K562 (cell line): ENCODE measurements around the gene PACS1. TPM values are rescaled to one million over a fixed set of nuclear protein-coding genes. Genes with fewer than 3 reads are reported as not detected.

Source experiments
- ATAC-seq: fragments of 200-7000 bp; cut with Tn5 transposase; 3 replicates; pipeline ENCODE4 v1.9.1; 2020; ENCODE audit warnings: moderate library complexity
- BruUV-seq: library from RNA; stranded (reverse); fragments of 400-500 nt; replicated peaks from 2 replicates; lab custom pipeline; 2021; lab: Mats Ljungman, UMichigan
- CTCF ChIA-PET: fragments of 300-600 bp; formaldehyde crosslinking; extraction: SDS; loops from one replicate; lab custom pipeline; 2021; ENCODE audit warnings: low intra/inter-chr PET ratio; lab: Yijun Ruan, JAX
- POLR2A ChIA-PET: fragments of 300-600, 350-650 bp; sonication (Branson Sonifier 250); formaldehyde crosslinking; extraction: SDS; loops from one replicate; lab custom pipeline; 2021; ENCODE audit warnings: antibody characterized with exemption, inconsistent platforms; lab: Yijun Ruan, JAX
- DNase-seq, 4 experiments: peaks; one replicate each; pipeline versions ENCODE4 v3.0.0 to v3.0.0-alpha.2; 2011 to 2018; ENCODE audit warnings: low spot score in 3 of 4, mixed read lengths in 3 of 4; ENCODE audit errors: extremely low read depth in 1 of 4
- FAIRE-seq: peaks from 2 replicates; lab custom pipeline; 2011; peaks lifted over from hg19 to GRCh38; lab: Jason Lieb, UNC
- H2AFZ ChIP-seq: 2 replicates; pipeline ENCODE4 v1.6.0; 2011; ENCODE audit warnings: low read depth, low read length, control low read depth, inconsistent platforms
- H3K27ac ChIP-seq: fragments of 200-600 bp; 3 replicates; pipeline ENCODE4 v1.8.0; 2011; ENCODE audit warnings: low read depth, mild to moderate bottlenecking, control low read depth, inconsistent platforms, low read length, moderate library complexity, mixed read lengths; ENCODE audit errors: extremely low read depth
- H3K27me3 ChIP-seq, 2 experiments: fragments of 300-600 bp in 1 of 2; 2 replicates in 1 of 2; 3 replicates in 1 of 2; pipeline versions ENCODE4 v1.6.0 to v1.8.0; 2011; ENCODE audit warnings: inconsistent platforms in 2 of 2, low read length in 2 of 2, mild to moderate bottlenecking in 1 of 2, mixed read lengths in 1 of 2, moderate library complexity in 1 of 2; ENCODE audit not compliant: control insufficient read depth in 2 of 2, insufficient read depth in 2 of 2
- H3K36me3 ChIP-seq: fragments of 300-600 bp; 3 replicates; pipeline ENCODE4 v1.8.0; 2011; ENCODE audit warnings: mild to moderate bottlenecking, low read length, inconsistent platforms; ENCODE audit not compliant: control insufficient read depth, insufficient read depth
- H3K4me1 ChIP-seq, 2 experiments: fragments of 200-600 bp in 1 of 2; replicated peaks in 1 of 2; 2 replicates in 1 of 2; 3 replicates in 1 of 2; pipeline versions ENCODE4 v1.5.1 to v1.8.0; 2011; ENCODE audit warnings: inconsistent platforms in 2 of 2, low read length in 2 of 2, mild to moderate bottlenecking in 1 of 2, mixed read lengths in 1 of 2, moderate library complexity in 1 of 2; ENCODE audit not compliant: control insufficient read depth in 2 of 2, insufficient read depth in 2 of 2
- H3K4me2 ChIP-seq: 2 replicates; pipeline ENCODE4 v1.6.1; 2011; ENCODE audit warnings: low read length, control low read depth, inconsistent platforms, mixed read lengths; ENCODE audit not compliant: insufficient read depth
- H3K4me3 ChIP-seq: fragments of 200-600 bp; sonication (generic), shearing (Covaris generic); 2 replicates; pipeline ENCODE4 v1.5.1; 2016; ENCODE audit warnings: control low read depth, inconsistent platforms
- H3K79me2 ChIP-seq: fragments of 200-600 bp; 3 replicates; pipeline ENCODE4 v1.8.0; 2011; ENCODE audit warnings: low read length, inconsistent platforms; ENCODE audit not compliant: control insufficient read depth, insufficient read depth
- H3K9ac ChIP-seq, 2 experiments: 2 replicates each; pipeline versions ENCODE4 v1.6.0 to v1.6.1; 2011; ENCODE audit warnings: low read depth in 2 of 2, low read length in 2 of 2, control low read depth in 1 of 2, inconsistent platforms in 1 of 2, mild to moderate bottlenecking in 1 of 2, mixed read lengths in 1 of 2; ENCODE audit not compliant: insufficient read depth in 1 of 2
- H3K9me1 ChIP-seq: one replicate; pipeline ENCODE4 v1.6.0; 2011; ENCODE audit warnings: inconsistent platforms, mild to moderate bottlenecking, low read length, moderate library complexity; ENCODE audit not compliant: control insufficient read depth, insufficient read depth
- H3K9me3 ChIP-seq: replicated peaks from 2 replicates; pipeline ENCODE4 v1.5.1; 2011; ENCODE audit warnings: low read depth, low read length, inconsistent platforms; ENCODE audit not compliant: control insufficient read depth, insufficient read depth
- H4K20me1 ChIP-seq: replicated peaks from 2 replicates; pipeline ENCODE4 v1.6.1; 2011; ENCODE audit warnings: low read length, inconsistent platforms, mixed read lengths; ENCODE audit not compliant: control insufficient read depth, insufficient read depth
- ARNT ChIP-seq, 2 experiments: fragments of 450-650 bp; IDR thresholded peaks; 2 replicates each; pipeline ENCODE4 v1.6.1; 2016; ENCODE audit warnings: mild to moderate bottlenecking in 1 of 2
- ERF ChIP-seq: fragments of 450-650 bp; formaldehyde crosslinking; IDR thresholded peaks from 2 replicates; pipeline ENCODE4 v1.4.0; 2020; ENCODE audit warnings: mild to moderate bottlenecking, mixed read lengths
- HLTF ChIP-seq: fragments of 450-650 bp; IDR thresholded peaks from 2 replicates; pipeline ENCODE4 v1.6.1; 2016
- HMG20A ChIP-seq: fragments of 450-650 bp; formaldehyde crosslinking; conservative IDR thresholded peaks from 2 replicates; pipeline ENCODE4 v1.4.0; 2020; ENCODE audit warnings: mild to moderate bottlenecking, mixed read lengths
- MGA ChIP-seq: fragments of 450-650 bp; IDR thresholded peaks from 2 replicates; pipeline ENCODE4 v1.6.1; 2016; ENCODE audit warnings: mild to moderate bottlenecking, moderate library complexity
- MLLT1 ChIP-seq, 2 experiments: fragments of 450-650 bp; IDR thresholded peaks; 2 replicates each; pipeline ENCODE4 v1.6.1; 2016
- NCOR1 ChIP-seq: fragments of 450-650 bp; IDR thresholded peaks from 2 replicates; pipeline ENCODE4 v1.6.1; 2016; ENCODE audit warnings: mild to moderate bottlenecking, moderate library complexity
- PYGO2 ChIP-seq: fragments of 450-650 bp; IDR thresholded peaks from 2 replicates; pipeline ENCODE4 v1.6.1; 2016; ENCODE audit warnings: mild to moderate bottlenecking, missing genetic modification characterization, moderate library complexity, missing compliant biosample characterization
- ZFP1 ChIP-seq: fragments of 450-650 bp; formaldehyde crosslinking; IDR thresholded peaks from 2 replicates; pipeline ENCODE4 v1.4.0; 2020; ENCODE audit warnings: mild to moderate bottlenecking, mixed read lengths
- WGBS: fragments of 100-300 bp; shearing (Covaris generic); methylation state at CpG from one replicate; pipeline ENCODE4 v1.1.6; 2016; ENCODE audit warnings: low coverage, mixed read lengths; ENCODE audit not compliant: insufficient coverage; ENCODE audit errors: missing lambda C conversion rate; 5-methylcytosine and 5-hydroxymethylcytosine counted together
- in situ Hi-C: fragments of 300-500 bp; cut with MboI; formaldehyde crosslinking; loops from 4 replicates; pipeline ENCODE4 v1.15.0; 2018; ENCODE audit warnings: inconsistent platforms, mixed read lengths
- intact Hi-C: fragments of 100-400 bp; cut with micrococcal nuclease; formaldehyde crosslinking; loops from 2 replicates; pipeline ENCODE4 v1.14.2; 2022
- polyA plus RNA-seq, 8 experiments: library from polyadenylated mRNA; depleted of rRNA in 4 of 8; stranded (reverse) in 5 of 8; unstranded in 3 of 8; fragments of >200 nt; fragmentation: Nextera tagmentation in 2 of 8; fragmentation: Illumina TruSeq in 1 of 8; extraction: Ambion mirVana in 2 of 8; extraction: Trizol in 1 of 8; gene quantifications; 2 replicates each; pipeline versions ENCODE4 v1.2.1 to v1.2.3, GENCODE V29; 2011 to 2014; ENCODE audit warnings: inconsistent platforms in 1 of 8, missing spikeins in 1 of 8
- total RNA-seq, 7 experiments: library from RNA; depleted of rRNA in 6 of 7; stranded (reverse); fragments of >200 nt in 6 of 7; fragmentation: Illumina TruSeq in 2 of 7; extraction: Trizol in 2 of 7; gene quantifications; 2 replicates each; pipeline versions ENCODE4 v1.2.1 to v1.2.3, GENCODE V29; 2011 to 2021; ENCODE audit warnings: low replicate concordance in 1 of 7

Gene PACS1
- total and polyA plus RNA-seq, 9 of the 15 experiments (the other 6 are each of a cell fraction or from before 2014, with no cell fraction given), result 0.34 to 28.1 (median 8.5) TPM

- Histone ChIP-seq H4K20me1 (peaks cover 5% of the 10 kb centered on the region; the same call in 1 of the 2 replicates), H3K4me3 (no peak overlapping the region), H3K4me2 (no peak overlapping the region), H3K27me3 (no peaks in the 10 kb centered on the region), H3K27ac (no peak overlapping the region), H3K79me2 (no peaks in the 10 kb centered on the region), H3K9me1 (no peaks in the 10 kb centered on the region), H3K4me1 (peaks cover 7 to 14% of the 10 kb centered on the region in 2 experiments; a peak in 3 of 5 replicates), H3K9ac (no peak overlapping the region), H2AFZ (no peak overlapping the region), H3K36me3 (peaks cover 51% of the 10 kb centered on the region; the same call in 2 of the 3 replicates), H3K9me3 (no peaks in the 10 kb centered on the region)
- BruUV-seq, result no TSS peak
- POLR2A ChIA-PET, result interaction anchor here (0.6 to 0.7 kb wide), 2 partner anchors 30 to 108 kb away, joined by 3 to 4 read pairs; no protein-coding TSS in a partner anchor
- no peak for DNase-seq
- intact Hi-C loops (no loop called here), in situ Hi-C loops (loop anchor here (5.0 kb wide), 1 partner anchor 108 kb away; no protein-coding TSS in a partner anchor)
- no peak for ATAC-seq
- CTCF ChIA-PET, result no interaction called here
- 84% methylated on average over 16 of the region's 18 CpGs for WGBS
- FAIRE-seq, result no peak
- no peak for TF ChIP-seq HLTF
- no peak for TF ChIP-seq HMG20A (CRISPR knock-in tag)
- TF ChIP-seq MGA, result no peak
- TF ChIP-seq PYGO2, result no peak
- no peak for TF ChIP-seq NCOR1
- no peak for TF ChIP-seq MLLT1 (IDR thresholded peaks at IDR 0.05)
- TF ChIP-seq ERF (CRISPR knock-in tag), result no peak
- no peak for TF ChIP-seq ARNT (IDR thresholded peaks at IDR 0.05)
- TF ChIP-seq ZFP1 (CRISPR knock-in tag), result no peak
These were observed 149.0 kb downstream of the PACS1 start for GRCh38 chr11:66218846-66219620.
